Measurements from ENCODE around the gene POP5.
A peak's percentile ranks its signal among the peaks of the same experiment; 100 is the strongest.
"Not testable (repeated sequence)": the region's sequence is repeated elsewhere in the genome, so short reads cannot be mapped to it uniquely, and the experiment has no call there.

The POP5 gene

DNA sequence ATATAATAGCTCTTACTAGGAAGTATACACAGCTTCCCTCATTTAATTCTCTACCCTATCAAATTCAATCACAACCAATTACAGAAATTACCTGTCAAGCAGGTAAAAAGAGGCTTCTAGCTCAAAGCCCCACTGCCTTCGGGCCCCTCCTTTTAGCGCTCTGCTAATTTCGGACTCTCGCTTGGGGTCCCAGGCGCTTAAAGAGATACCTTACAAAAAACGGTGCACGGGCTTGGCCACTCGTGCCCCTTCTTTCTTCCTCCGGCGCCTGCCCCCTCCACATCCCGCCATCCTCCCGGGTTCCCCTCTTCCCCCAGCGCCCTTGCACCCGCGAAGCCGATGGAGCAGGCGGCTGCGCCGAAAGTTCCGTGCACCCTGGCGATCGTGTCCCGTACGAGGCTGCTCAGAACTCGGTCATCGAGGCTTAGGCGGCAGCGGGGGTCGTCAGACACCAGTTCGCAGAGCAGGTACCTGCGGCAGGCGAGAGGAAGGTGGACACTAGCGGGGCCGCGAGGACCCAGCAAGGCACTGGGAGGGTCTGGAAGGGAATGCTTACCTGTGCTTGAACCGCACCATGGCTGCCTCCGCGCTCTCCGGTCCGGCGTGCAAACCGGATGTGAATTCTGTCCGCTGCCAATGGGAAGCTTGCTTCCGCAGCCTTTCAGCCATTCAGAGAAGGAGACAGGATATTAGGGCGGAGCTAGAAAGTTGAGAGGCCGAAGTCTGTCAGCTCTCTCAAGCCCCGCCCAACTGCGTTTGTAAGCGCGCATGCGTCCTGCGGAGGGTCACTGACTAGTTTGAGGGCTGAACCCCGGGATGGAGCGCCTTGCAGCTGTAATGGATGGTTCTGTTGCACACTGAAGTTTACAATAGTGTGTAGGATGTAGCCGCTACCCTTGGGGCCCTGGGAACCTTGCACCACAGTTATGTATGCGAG is at the start of gene POP5:
Gene POP5 (minus strand): TSS at position 616 of the 937 bp plus-strand sequence. CDS start 40 bp downstream, at position 576.
- Histone ChIP-seq H3K27ac (ENCODE audit: low read depth, low read length) (peak within 1 kb of the TSS; percentile 29), H3K79me2 (ENCODE audit: control insufficient read depth, insufficient read depth, low read length, unreplicated experiment) (peaks cover 7% of the 10 kb centered on the region), H3K27me3 (ENCODE audit: insufficient read depth, low read length) (peaks cover 6% of the 10 kb centered on the region), H3K4me3 (ENCODE audit: low read depth, low read length) (peak within 1 kb of the TSS; percentile 95), H2AFZ (ENCODE audit: low read length, unreplicated experiment) (peak within 1 kb of the TSS; percentile 87), H3K36me3 (ENCODE audit: insufficient read depth, low read length) (peaks cover 13% of the 10 kb centered on the region), H3K4me1 (ENCODE audit: control insufficient read depth, insufficient read depth, low read length, unreplicated experiment) (peaks cover 10% of the 10 kb centered on the region)

GRCh38 chr12:120630104-120630892 is 49.1 kb upstream of the POP5 start:
- H3K4me1 ChIP-seq (ENCODE audit: control insufficient read depth, insufficient read depth, low read length, unreplicated experiment), result no peaks in the 10 kb centered on the region
- H3K79me2 ChIP-seq (ENCODE audit: control insufficient read depth, insufficient read depth, low read length, unreplicated experiment), result no peaks in the 10 kb centered on the region
- H3K27me3 ChIP-seq (ENCODE audit: insufficient read depth, low read length), result peaks cover 15% of the 10 kb centered on the region; the same call in 1 of the 2 replicates
- no peak overlapping the region for H3K27ac ChIP-seq (ENCODE audit: low read depth, low read length)
- H3K36me3 ChIP-seq (ENCODE audit: insufficient read depth, low read length), result no peaks in the 10 kb centered on the region
- no peak overlapping the region for H2AFZ ChIP-seq (ENCODE audit: low read length, unreplicated experiment)
- H3K4me3 ChIP-seq (ENCODE audit: low read depth, low read length), result no peak overlapping the region

- no peak overlapping the region for H3K4me3 ChIP-seq (ENCODE audit: low read depth, low read length)
- H3K4me1 ChIP-seq (ENCODE audit: control insufficient read depth, insufficient read depth, low read length, unreplicated experiment), result no peaks in the 10 kb centered on the region
- no peak overlapping the region for H2AFZ ChIP-seq (ENCODE audit: low read length, unreplicated experiment)
- H3K27ac ChIP-seq (ENCODE audit: low read depth, low read length), result no peak overlapping the region
- H3K79me2 ChIP-seq (ENCODE audit: control insufficient read depth, insufficient read depth, low read length, unreplicated experiment), result no peaks in the 10 kb centered on the region
- peaks cover 10% of the 10 kb centered on the region; the same call in 1 of the 2 replicates for H3K27me3 ChIP-seq (ENCODE audit: insufficient read depth, low read length)
- no peaks in the 10 kb centered on the region for H3K36me3 ChIP-seq (ENCODE audit: insufficient read depth, low read length)
Observed at GRCh38 chr12:120628919-120629318, 47.7 kb upstream of the POP5 start.

DNA sequence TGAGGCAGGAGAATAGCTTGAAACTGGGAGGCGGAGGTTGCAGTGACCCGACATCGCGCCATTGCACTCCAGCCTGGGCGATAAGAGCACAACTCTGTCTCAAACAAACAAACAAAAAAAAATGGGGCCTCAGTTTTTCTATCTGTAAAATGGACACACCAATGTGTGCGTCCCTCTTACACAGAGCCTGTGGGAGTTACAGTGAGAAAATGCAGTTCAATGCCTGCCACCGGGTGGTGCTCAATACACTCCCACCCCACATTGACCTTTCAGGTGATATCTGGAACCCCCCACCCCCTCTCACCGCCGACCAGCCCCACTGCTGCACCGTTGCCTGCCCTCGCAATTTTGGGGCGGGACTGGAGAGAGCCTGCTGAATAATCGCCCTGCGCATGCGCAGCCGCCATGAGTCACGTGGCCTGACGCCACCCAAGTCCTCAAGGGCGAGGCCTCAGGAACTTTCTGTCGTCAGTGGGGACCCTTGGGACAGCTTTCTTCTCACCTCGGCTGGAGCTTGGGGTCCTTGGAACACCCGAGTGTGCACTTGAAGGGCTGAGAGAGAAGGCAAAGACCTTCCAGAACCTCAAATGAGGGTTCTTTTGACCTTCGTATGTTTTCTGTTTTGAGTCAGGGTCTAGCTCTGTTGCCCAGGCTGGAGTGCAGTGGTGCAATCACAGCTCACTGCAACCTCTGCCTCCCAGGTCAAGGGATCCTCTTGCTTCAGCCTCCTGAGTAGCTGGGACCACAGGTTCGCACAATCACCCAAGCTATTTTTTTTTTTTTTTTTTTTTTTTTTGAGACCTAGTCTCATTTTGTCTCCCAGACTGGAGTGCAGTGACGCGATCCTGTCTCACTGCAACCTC is 44.6 kb upstream of the POP5 start:
- H3K79me2 ChIP-seq (ENCODE audit: control insufficient read depth, insufficient read depth, low read length, unreplicated experiment), result no peaks in the 10 kb centered on the region
- H3K4me3 ChIP-seq (ENCODE audit: low read depth, low read length), result no peak overlapping the region
- no peak overlapping the region for H2AFZ ChIP-seq (ENCODE audit: low read length, unreplicated experiment)
- H3K27me3 ChIP-seq (ENCODE audit: insufficient read depth, low read length), result peaks cover 1% of the 10 kb centered on the region; the same call in 1 of the 2 replicates
- no peaks in the 10 kb centered on the region for H3K36me3 ChIP-seq (ENCODE audit: insufficient read depth, low read length)
- H3K27ac ChIP-seq (ENCODE audit: low read depth, low read length), result no peak overlapping the region
- no peaks in the 10 kb centered on the region for H3K4me1 ChIP-seq (ENCODE audit: control insufficient read depth, insufficient read depth, low read length, unreplicated experiment)

GRCh38 chr12:120620624-120621023 is 39.4 kb upstream of the POP5 start:
- H3K27ac ChIP-seq (ENCODE audit: low read depth, low read length), result no peak overlapping the region
- no peaks in the 10 kb centered on the region for H3K4me1 ChIP-seq (ENCODE audit: control insufficient read depth, insufficient read depth, low read length, unreplicated experiment)
- peaks cover 32% of the 10 kb centered on the region for H3K27me3 ChIP-seq (ENCODE audit: insufficient read depth, low read length)
- no peaks in the 10 kb centered on the region for H3K36me3 ChIP-seq (ENCODE audit: insufficient read depth, low read length)
- H3K4me3 ChIP-seq (ENCODE audit: low read depth, low read length), result no peak overlapping the region
- H3K79me2 ChIP-seq (ENCODE audit: control insufficient read depth, insufficient read depth, low read length, unreplicated experiment), result no peaks in the 10 kb centered on the region
- no peak overlapping the region for H2AFZ ChIP-seq (ENCODE audit: low read length, unreplicated experiment)

DNA sequence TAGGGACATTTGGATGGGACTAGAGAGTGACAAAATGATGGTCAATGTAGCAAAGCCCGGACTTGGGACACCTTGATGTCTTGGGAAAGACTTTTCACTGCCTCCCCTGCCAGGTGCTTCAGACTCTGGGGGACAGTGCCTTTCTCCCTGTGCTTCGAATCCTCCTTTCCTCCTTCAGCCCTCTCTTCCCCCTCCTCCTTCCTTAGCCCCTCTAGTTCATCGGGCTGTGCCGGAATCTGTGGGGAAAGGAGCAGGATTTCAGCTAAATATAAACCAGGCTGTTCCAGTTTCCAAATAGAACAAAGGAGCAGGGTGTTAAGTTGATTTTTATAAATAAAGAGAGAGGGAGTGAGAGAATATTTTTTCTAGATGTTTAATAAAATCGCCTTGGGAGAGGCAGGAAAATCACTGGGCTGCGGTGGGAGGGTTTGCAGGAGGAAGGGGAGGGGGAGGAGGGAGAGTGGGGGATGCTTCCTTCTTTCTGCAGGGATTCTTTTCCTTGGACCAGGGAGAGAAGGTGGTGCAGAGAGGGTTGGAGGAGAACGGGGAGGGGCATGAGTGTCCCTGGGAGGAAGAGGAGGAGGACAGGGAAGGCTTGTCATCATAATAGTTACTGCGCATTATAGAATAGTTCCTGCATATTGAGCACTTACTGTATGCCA is 37.9 kb upstream of the POP5 start:
- no peak overlapping the region for H3K4me3 ChIP-seq (ENCODE audit: low read depth, low read length)
- peaks cover 32% of the 10 kb centered on the region for H3K27me3 ChIP-seq (ENCODE audit: insufficient read depth, low read length)
- H3K79me2 ChIP-seq (ENCODE audit: control insufficient read depth, insufficient read depth, low read length, unreplicated experiment), result no peaks in the 10 kb centered on the region
- H3K4me1 ChIP-seq (ENCODE audit: control insufficient read depth, insufficient read depth, low read length, unreplicated experiment), result no peaks in the 10 kb centered on the region
- H3K27ac ChIP-seq (ENCODE audit: low read depth, low read length), result no peak overlapping the region
- H2AFZ ChIP-seq (ENCODE audit: low read length, unreplicated experiment), result no peak overlapping the region
- no peaks in the 10 kb centered on the region for H3K36me3 ChIP-seq (ENCODE audit: insufficient read depth, low read length)

GRCh38 chr12:120617767-120618166 is 36.6 kb upstream of the POP5 start:
- not testable (repeated sequence) for H3K4me3 ChIP-seq (ENCODE audit: low read depth, low read length); H3K4me1 ChIP-seq (ENCODE audit: control insufficient read depth, insufficient read depth, low read length, unreplicated experiment); H3K79me2 ChIP-seq (ENCODE audit: control insufficient read depth, insufficient read depth, low read length, unreplicated experiment); H3K27ac ChIP-seq (ENCODE audit: low read depth, low read length); H2AFZ ChIP-seq (ENCODE audit: low read length, unreplicated experiment); H3K36me3 ChIP-seq (ENCODE audit: insufficient read depth, low read length)
- peaks cover 35% of the 10 kb centered on the region for H3K27me3 ChIP-seq (ENCODE audit: insufficient read depth, low read length)

- H2AFZ ChIP-seq (ENCODE audit: low read length, unreplicated experiment); H3K27ac ChIP-seq (ENCODE audit: low read depth, low read length); H3K79me2 ChIP-seq (ENCODE audit: control insufficient read depth, insufficient read depth, low read length, unreplicated experiment); H3K4me3 ChIP-seq (ENCODE audit: low read depth, low read length); H3K4me1 ChIP-seq (ENCODE audit: control insufficient read depth, insufficient read depth, low read length, unreplicated experiment); H3K36me3 ChIP-seq (ENCODE audit: insufficient read depth, low read length): not testable (repeated sequence)
- peaks cover 41% of the 10 kb centered on the region for H3K27me3 ChIP-seq (ENCODE audit: insufficient read depth, low read length)
Observed at GRCh38 chr12:120617193-120617592, 36.0 kb upstream of the POP5 start.

GRCh38 chr12:120614848-120615247 is 33.6 kb upstream of the POP5 start:
- no peak overlapping the region for H2AFZ ChIP-seq (ENCODE audit: low read length, unreplicated experiment)
- no peaks in the 10 kb centered on the region for H3K79me2 ChIP-seq (ENCODE audit: control insufficient read depth, insufficient read depth, low read length, unreplicated experiment)
- no peak overlapping the region for H3K4me3 ChIP-seq (ENCODE audit: low read depth, low read length)
- no peak overlapping the region for H3K27ac ChIP-seq (ENCODE audit: low read depth, low read length)
- H3K36me3 ChIP-seq (ENCODE audit: insufficient read depth, low read length), result no peaks in the 10 kb centered on the region
- H3K27me3 ChIP-seq (ENCODE audit: insufficient read depth, low read length), result peaks cover 45% of the 10 kb centered on the region
- no peaks in the 10 kb centered on the region for H3K4me1 ChIP-seq (ENCODE audit: control insufficient read depth, insufficient read depth, low read length, unreplicated experiment)

DNA sequence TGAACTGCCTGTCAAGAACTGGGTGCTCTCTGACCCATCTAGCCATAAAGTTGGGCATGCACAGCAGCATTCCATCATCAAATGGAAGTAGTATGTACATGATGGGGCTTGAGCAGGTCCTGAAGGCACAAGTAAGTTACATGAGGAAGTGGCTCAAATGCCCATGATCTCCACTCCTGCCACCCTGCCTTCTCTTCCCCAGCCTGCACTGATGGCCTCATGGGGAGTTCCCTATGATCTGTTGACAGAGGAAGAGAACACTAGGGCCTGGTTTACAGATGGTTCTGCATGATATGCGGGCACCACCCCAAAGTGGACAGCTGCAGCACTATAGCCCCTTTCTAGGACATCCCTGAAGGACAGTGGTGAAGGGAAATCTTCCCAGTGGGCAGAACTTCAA is 30.3 kb upstream of the POP5 start:
- H3K27me3 ChIP-seq (ENCODE audit: insufficient read depth, low read length), result peaks cover 41% of the 10 kb centered on the region
- not testable (repeated sequence) for H3K4me3 ChIP-seq (ENCODE audit: low read depth, low read length); H3K4me1 ChIP-seq (ENCODE audit: control insufficient read depth, insufficient read depth, low read length, unreplicated experiment)

More for the DNA sequence above, 30.3 kb upstream of the POP5 start:
- not testable (repeated sequence) for H3K27ac ChIP-seq (ENCODE audit: low read depth, low read length); H3K79me2 ChIP-seq (ENCODE audit: control insufficient read depth, insufficient read depth, low read length, unreplicated experiment); H2AFZ ChIP-seq (ENCODE audit: low read length, unreplicated experiment); H3K36me3 ChIP-seq (ENCODE audit: insufficient read depth, low read length)

Data from ACC112 (cell line).